Loucy (cell line): ENCODE results near the gene NPBWR2.
A peak's percentile ranks its signal among the peaks of the same experiment; 100 is the strongest.

Source experiments
- H2AFZ ChIP-seq: fragments of 200-600 bp; sonication (generic); 2 replicates; pipeline ENCODE4 v1.6.0; 2016; ENCODE audit warnings: antibody characterized with exemption, mild to moderate bottlenecking, low read length, moderate library complexity
- H3F3A ChIP-seq: fragments of 200-600 bp; 2 replicates; pipeline ENCODE4 v1.6.0; 2016; ENCODE audit warnings: antibody characterized with exemption, low read depth, mild to moderate bottlenecking
- H3K27me3 ChIP-seq: fragments of 200-600 bp; sonication (generic); 2 replicates; pipeline ENCODE4 v1.6.1; 2014; ENCODE audit warnings: low read length, mild to moderate bottlenecking; ENCODE audit not compliant: insufficient read depth, poor library complexity, severe bottlenecking
- H3K36me3 ChIP-seq: fragments of 200-600 bp; sonication (generic); 2 replicates; pipeline ENCODE4 v1.6.1; 2016; ENCODE audit warnings: low read length; ENCODE audit not compliant: insufficient read depth
- H3K4me1 ChIP-seq: fragments of 200-600 bp; sonication (generic); 2 replicates; pipeline ENCODE4 v1.5.1; 2014; ENCODE audit warnings: low read length, mild to moderate bottlenecking; ENCODE audit not compliant: insufficient read depth, poor library complexity, severe bottlenecking
- H3K4me2 ChIP-seq: fragments of 200-600 bp; sonication (generic); 2 replicates; pipeline ENCODE4 v1.6.0; 2014; ENCODE audit warnings: antibody characterized with exemption, low read length, low read depth, mild to moderate bottlenecking; ENCODE audit not compliant: poor library complexity, severe bottlenecking
- H3K4me3 ChIP-seq: fragments of 200-600 bp; sonication (generic); 2 replicates; pipeline ENCODE4 v1.5.1; 2014; ENCODE audit warnings: low read length, mild to moderate bottlenecking, mixed read lengths; ENCODE audit not compliant: poor library complexity, severe bottlenecking
- H3K79me2 ChIP-seq: fragments of 200-600 bp; sonication (generic); 2 replicates; pipeline ENCODE4 v1.6.1; 2014; ENCODE audit warnings: low read length; ENCODE audit not compliant: insufficient read depth
- H3K9ac ChIP-seq: fragments of 200-600 bp; sonication (generic); 2 replicates; pipeline ENCODE4 v1.6.0; 2014; ENCODE audit warnings: mild to moderate bottlenecking, low read depth, low read length, moderate library complexity; ENCODE audit not compliant: poor library complexity, severe bottlenecking
- H3K9me2 ChIP-seq: fragments of 200-600 bp; sonication (generic); replicated peaks from 2 replicates; pipeline ENCODE4 v1.6.1; 2016; ENCODE audit warnings: low read depth, low read length, mixed read lengths
- H3K9me3 ChIP-seq: fragments of 200-600 bp; sonication (generic); 2 replicates; pipeline ENCODE4 v1.6.1; 2014; ENCODE audit warnings: mild to moderate bottlenecking, antibody characterized with exemption, low read length, low read depth; ENCODE audit not compliant: insufficient read depth
- H4K20me1 ChIP-seq: fragments of 200-600 bp; sonication (generic); 2 replicates; pipeline ENCODE4 v1.6.0; 2014; ENCODE audit warnings: antibody characterized with exemption, low read length, mild to moderate bottlenecking; ENCODE audit not compliant: insufficient read depth, poor library complexity, severe bottlenecking
- CTCF ChIP-seq: fragments of 200-600 bp; sonication (generic); conservative IDR thresholded peaks from 2 replicates; pipeline ENCODE4 v1.5.1; 2014; ENCODE audit warnings: mild to moderate bottlenecking, antibody characterized with exemption, low read length
- EZH2phosphoT487 ChIP-seq: fragments of 200-600 bp; IDR thresholded peaks from 2 replicates; pipeline ENCODE4 v1.6.1; 2018; ENCODE audit warnings: antibody characterized with exemption, mild to moderate bottlenecking, moderate library complexity, borderline replicate concordance

The NPBWR2 gene

GRCh38 chr20:64100946-64101688, 6.2 kb downstream of the NPBWR2 start:
- Histone ChIP-seq H3K9me3 (no peaks in the 10 kb centered on the region), H4K20me1 (no peaks in the 10 kb centered on the region), H3K4me2 (peak overlapping the region; percentile 94), H2AFZ (no peak overlapping the region), H3K9me2 (no peaks in the 10 kb centered on the region), H3K27me3 (no peaks in the 10 kb centered on the region), H3K4me1 (peaks cover 23% of the 10 kb centered on the region), H3K4me3 (no peak overlapping the region), H3K79me2 (no peaks in the 10 kb centered on the region), H3F3A (no peaks in the 10 kb centered on the region), H3K9ac (no peak overlapping the region), H3K36me3 (no peaks in the 10 kb centered on the region)
- TF ChIP-seq EZH2phosphoT487, result no peak
- TF ChIP-seq CTCF, result no peak

- H3K4me3 ChIP-seq, result no peak overlapping the region
- H3F3A ChIP-seq, result no peaks in the 10 kb centered on the region
- no peak overlapping the region for H2AFZ ChIP-seq
- H3K36me3 ChIP-seq, result no peaks in the 10 kb centered on the region
- H4K20me1 ChIP-seq, result no peaks in the 10 kb centered on the region
- peaks cover 23% of the 10 kb centered on the region for H3K4me1 ChIP-seq
- H3K9me3 ChIP-seq, result no peaks in the 10 kb centered on the region
- H3K79me2 ChIP-seq, result no peaks in the 10 kb centered on the region
- no peak overlapping the region for H3K4me2 ChIP-seq
- no peak for TF ChIP-seq CTCF
- no peak for TF ChIP-seq EZH2phosphoT487
- H3K9me2 ChIP-seq, result no peaks in the 10 kb centered on the region
- no peaks in the 10 kb centered on the region for H3K27me3 ChIP-seq
- H3K9ac ChIP-seq, result no peak overlapping the region
Observed at GRCh38 chr20:64100566-64100888, 6.8 kb downstream of the NPBWR2 start.

- TF ChIP-seq CTCF (no peak), EZH2phosphoT487 (no peak)
- Histone ChIP-seq H3K4me1 (peaks cover 23% of the 10 kb centered on the region), H3K9me3 (no peaks in the 10 kb centered on the region), H3K9me2 (no peaks in the 10 kb centered on the region), H3K4me3 (no peak overlapping the region), H4K20me1 (no peaks in the 10 kb centered on the region), H3K9ac (no peak overlapping the region), H3K79me2 (no peaks in the 10 kb centered on the region), H3K36me3 (no peaks in the 10 kb centered on the region), H3F3A (no peaks in the 10 kb centered on the region), H3K27me3 (no peaks in the 10 kb centered on the region), H3K4me2 (peak overlapping the region; percentile 15), H2AFZ (no peak overlapping the region)
Observed at GRCh38 chr20:64099880-64100565, 7.3 kb downstream of the NPBWR2 start.
